Skeletal muscle tissue (tissue), 4 donors: ENCODE data around the gene HLA-DQA1. TPM values are rescaled to one million over a fixed set of nuclear protein-coding genes. Genes with fewer than 3 reads are reported as not detected.

Experiments used
- H3K27ac ChIP-seq: one replicate; pipeline ENCODE4 v1.7.0; 2013; ENCODE audit warnings: mild to moderate bottlenecking, low read depth, low read length, inconsistent platforms
- H3K27me3 ChIP-seq, 3 donors: one replicate each; pipeline ENCODE4 v1.7.0; 2013; ENCODE audit warnings: low read length in 3 of 3; ENCODE audit not compliant: control insufficient read depth in 3 of 3, insufficient read depth in 3 of 3
- H3K36me3 ChIP-seq, 3 donors: one replicate each; pipeline ENCODE4 v1.7.0; 2013; ENCODE audit warnings: low read length in 3 of 3; ENCODE audit not compliant: control insufficient read depth in 3 of 3, insufficient read depth in 3 of 3
- H3K4me1 ChIP-seq, 3 donors: one replicate each; pipeline ENCODE4 v1.7.0; 2013; ENCODE audit warnings: low read length in 3 of 3, mild to moderate bottlenecking in 3 of 3; ENCODE audit not compliant: control insufficient read depth in 3 of 3, insufficient read depth in 3 of 3
- H3K4me3 ChIP-seq, 3 donors: one replicate each; pipeline ENCODE4 v1.7.0; 2013; ENCODE audit warnings: low read length in 3 of 3
- H3K9ac ChIP-seq, 3 donors: one replicate each; pipeline ENCODE4 v1.7.0; 2013; ENCODE audit warnings: low read length in 3 of 3, mild to moderate bottlenecking in 3 of 3, moderate library complexity in 2 of 3, low read depth in 1 of 3
- H3K9me3 ChIP-seq, 3 donors: one replicate each; pipeline ENCODE4 v1.7.0; 2013; ENCODE audit warnings: low read length in 3 of 3; ENCODE audit not compliant: control insufficient read depth in 3 of 3
- total RNA-seq: library from RNA; depleted of rRNA; stranded (reverse); fragments of >200 nt; gene quantifications from one replicate; pipeline ENCODE4 v1.2.3, GENCODE V29; 2014
- donor health status: Osteomylitis.

HLA-DQA1 gene
- total RNA-seq, 1 donor from 2014 or later, result 1.0 TPM

DNA sequence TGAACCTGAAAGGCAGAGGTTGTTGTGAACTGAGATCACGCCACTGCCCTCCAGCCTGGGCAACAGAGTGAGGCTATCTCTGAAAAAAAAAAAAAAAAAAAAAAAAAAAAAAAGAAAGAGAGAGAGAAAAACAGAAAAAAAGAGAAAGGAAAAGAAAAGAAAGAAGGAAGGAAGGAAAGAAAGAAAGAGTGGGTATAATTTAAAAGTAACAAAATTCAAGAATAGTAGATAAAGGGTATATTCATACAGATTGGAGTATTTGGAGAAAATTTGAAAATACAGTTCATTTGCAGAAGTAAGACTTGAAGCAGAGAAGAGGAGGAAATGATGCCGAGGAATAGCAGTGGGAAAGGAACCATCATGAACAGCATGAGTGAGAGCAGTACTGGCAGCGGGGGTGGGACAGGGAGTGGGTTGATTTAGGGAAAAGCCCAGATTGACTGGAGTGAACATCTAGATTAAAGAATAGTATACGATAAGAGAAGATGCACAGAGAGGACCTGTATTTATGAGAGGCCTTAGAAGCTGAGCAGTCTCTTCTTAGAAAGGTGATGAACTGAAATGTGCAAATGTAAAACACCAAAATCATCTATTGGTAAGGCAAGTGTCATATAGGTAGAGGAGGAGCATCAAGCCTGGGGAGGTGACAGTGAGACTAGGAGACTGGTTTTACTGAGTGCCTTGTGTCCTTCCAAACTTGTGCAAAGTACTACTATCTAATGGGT is 29.8 kb upstream of the HLA-DQA1 start:
- H3K36me3 ChIP-seq, result no peaks in the 10 kb centered on the region
- no peak overlapping the region for H3K4me3 ChIP-seq
- H3K27ac ChIP-seq, result no peak overlapping the region

DNA sequence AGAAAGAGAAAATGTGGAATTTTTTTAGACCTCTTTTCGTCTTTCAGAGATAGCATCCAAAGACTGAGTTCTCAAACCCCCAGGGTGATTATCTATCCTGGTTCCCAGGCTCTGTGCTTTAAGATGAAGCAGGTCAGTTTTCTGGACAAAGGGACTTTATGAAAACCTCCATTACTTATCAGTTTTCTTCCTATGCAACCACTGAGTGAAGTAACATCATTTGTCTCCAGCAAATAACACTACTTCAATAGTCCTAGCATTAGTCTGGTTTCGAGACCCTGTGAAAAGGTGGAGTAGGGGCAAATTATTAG is 29.3 kb upstream of the HLA-DQA1 start:
- no peak overlapping the region for H3K9ac ChIP-seq
- no peak overlapping the region for H3K4me3 ChIP-seq
- H3K9me3 ChIP-seq, result no peaks in the 10 kb centered on the region
- H3K4me1 ChIP-seq, result no peaks in the 10 kb centered on the region
- no peaks in the 10 kb centered on the region for H3K36me3 ChIP-seq
- no peak overlapping the region for H3K27ac ChIP-seq
- peaks cover 0 to 6% (median 0%) of the 10 kb centered on the region in 3 donors for H3K27me3 ChIP-seq

More for the DNA sequence above, 29.8 kb upstream of the HLA-DQA1 start:
- H3K9ac ChIP-seq, result no peak overlapping the region
- peaks cover 0 to 6% (median 0%) of the 10 kb centered on the region in 3 donors for H3K27me3 ChIP-seq
- no peaks in the 10 kb centered on the region for H3K9me3 ChIP-seq
- no peaks in the 10 kb centered on the region for H3K4me1 ChIP-seq

DNA sequence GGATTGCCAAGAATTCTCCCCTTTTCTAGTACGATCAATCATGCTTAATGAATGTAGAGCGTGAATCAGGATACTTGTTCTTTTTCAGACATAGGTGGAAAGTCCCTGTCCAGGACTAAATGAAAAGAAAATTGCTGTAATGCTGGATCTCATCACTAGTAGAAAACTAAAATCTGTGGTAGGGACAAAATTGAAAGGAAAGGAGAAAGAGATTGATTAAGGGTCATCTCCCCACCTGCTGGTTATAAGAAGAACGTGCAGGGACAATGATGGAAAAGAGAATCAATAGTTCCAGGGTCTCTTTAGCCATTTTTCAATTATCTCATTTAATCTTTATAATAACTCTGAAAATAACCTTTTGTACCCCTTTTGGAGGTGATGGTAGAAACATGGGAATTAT is 28.8 kb upstream of the HLA-DQA1 start:
- Histone ChIP-seq H3K9ac (no peak overlapping the region), H3K4me1 (no peaks in the 10 kb centered on the region), H3K36me3 (no peaks in the 10 kb centered on the region), H3K9me3 (no peaks in the 10 kb centered on the region), H3K27ac (no peak overlapping the region), H3K27me3 (peaks cover 0 to 6% (median 0%) of the 10 kb centered on the region in 3 donors), H3K4me3 (no peak overlapping the region)

DNA sequence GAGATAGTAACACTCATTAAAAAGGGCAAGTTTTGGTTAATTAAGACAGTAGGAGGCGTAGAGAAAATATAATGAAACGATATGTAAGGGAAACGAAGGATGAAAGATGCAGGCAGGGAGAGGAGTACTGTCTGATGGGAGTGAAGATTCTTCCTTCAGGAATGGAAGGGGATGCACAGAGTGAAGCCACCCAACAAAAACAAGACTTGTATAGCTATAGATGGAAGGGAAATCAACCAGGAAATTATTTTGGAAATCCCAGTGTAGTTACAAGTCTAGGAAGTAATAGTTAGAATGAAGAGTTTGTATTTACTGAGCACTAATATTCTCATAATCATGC is 27.8 kb upstream of the HLA-DQA1 start:
- Histone ChIP-seq H3K9ac (no peak overlapping the region), H3K4me3 (peak overlapping the region in 1 of 3 donors; percentile 28), H3K9me3 (no peaks in the 10 kb centered on the region), H3K4me1 (no peaks in the 10 kb centered on the region), H3K27ac (peak overlapping the region; percentile 64), H3K27me3 (peaks cover 0 to 6% (median 0%) of the 10 kb centered on the region in 3 donors), H3K36me3 (no peaks in the 10 kb centered on the region)

DNA sequence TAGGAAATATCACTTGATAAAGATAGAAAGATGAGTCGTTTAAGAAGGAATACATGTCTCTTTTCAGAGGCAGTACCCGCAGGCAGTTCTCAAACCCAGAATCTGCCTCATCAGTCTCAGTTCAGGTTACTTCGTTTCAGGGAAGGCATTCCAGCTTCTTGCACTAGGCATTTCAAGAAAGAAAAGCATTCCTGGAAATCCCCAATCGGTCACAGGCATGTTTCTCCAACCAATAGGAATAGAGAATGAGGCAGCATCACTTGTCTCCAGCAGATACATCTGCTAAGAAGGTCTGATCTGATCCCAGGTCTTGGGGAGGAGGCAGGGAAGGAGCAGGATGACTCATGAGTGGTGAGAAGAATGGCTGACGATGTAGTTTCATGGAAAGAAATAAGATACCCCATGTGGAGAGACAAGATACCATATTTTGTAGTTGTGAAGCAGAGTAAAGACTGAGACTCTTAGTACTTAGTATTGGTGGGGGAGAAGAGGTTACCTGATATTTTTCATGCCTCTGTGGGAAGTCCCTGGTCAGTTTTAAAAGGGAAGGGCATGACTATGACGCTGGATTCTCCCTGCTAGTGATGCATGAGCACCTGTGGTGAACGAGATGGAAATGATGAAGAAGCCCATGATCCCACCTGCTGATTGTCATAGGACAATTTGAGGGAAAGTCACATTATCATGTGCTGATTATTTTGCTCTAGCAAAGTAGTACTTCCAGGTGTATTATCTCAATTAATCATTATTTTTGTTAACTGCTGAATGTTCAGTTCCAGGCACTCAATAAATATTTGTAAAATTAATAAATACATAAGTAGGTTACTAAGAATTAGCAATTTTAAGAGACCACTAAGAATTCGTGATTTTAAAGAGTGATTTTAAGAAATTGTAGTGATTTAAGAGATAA is 27.2 kb upstream of the HLA-DQA1 start:
- peaks cover 0 to 6% (median 0%) of the 10 kb centered on the region in 3 donors for H3K27me3 ChIP-seq
- no peaks in the 10 kb centered on the region for H3K36me3 ChIP-seq
- H3K4me1 ChIP-seq, result no peaks in the 10 kb centered on the region
- no peaks in the 10 kb centered on the region for H3K9me3 ChIP-seq
- H3K4me3 ChIP-seq, result peak overlapping the region in 1 of 3 donors; percentile 28
- H3K27ac ChIP-seq, result peak overlapping the region; percentile 64
- H3K9ac ChIP-seq, result no peak overlapping the region

DNA sequence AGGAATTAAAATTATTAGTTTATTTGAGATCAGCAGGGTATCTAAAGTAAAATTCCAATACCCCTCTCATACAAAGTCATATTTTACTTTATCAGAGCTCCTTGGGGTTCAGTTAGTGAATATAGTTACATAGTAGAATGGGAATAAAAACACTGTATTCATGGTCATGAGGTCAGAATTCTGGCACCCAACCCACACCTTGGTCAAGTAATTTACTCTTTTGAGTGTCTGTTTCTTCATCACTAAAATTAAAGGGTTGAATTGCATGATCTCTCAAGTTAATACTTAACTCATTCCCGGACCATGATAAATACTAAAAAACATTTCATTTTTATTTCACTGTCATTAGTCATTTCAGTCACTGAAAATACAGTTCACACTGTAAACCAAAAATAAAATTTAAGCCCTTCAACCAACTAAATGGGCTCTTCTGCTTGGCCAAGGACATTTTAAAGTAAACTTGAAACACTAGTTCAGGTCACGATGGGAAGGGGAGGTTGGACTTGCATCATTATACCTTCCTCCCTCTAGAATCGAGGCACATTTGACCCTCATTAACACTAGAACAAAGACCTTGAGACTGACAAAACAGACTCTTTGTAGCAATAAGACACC is 26.4 kb upstream of the HLA-DQA1 start:
- Histone ChIP-seq H3K9me3 (no peaks in the 10 kb centered on the region), H3K27ac (no peak overlapping the region), H3K27me3 (peaks cover 0 to 6% (median 0%) of the 10 kb centered on the region in 3 donors), H3K4me1 (no peaks in the 10 kb centered on the region), H3K4me3 (no peak overlapping the region), H3K9ac (no peak overlapping the region), H3K36me3 (no peaks in the 10 kb centered on the region)

DNA sequence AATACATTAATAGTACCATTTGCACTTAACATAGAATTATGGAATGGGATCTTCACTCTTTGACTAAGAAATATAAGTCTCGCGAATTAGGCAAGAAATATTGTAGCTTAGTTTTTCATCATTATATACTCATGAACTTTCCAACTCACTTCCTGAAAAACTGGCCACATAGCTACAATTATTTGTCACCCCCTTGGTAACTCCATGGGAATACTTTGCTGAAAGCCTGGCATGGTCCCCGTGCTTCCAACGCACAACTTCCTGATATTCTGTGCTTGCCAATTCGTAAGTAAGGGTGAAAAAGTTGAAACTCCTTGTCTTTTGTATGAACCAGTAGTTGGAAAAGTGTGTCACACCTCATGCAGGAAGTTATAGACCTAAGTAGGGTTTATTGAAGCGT is 23.7 kb upstream of the HLA-DQA1 start:
- H3K4me3 ChIP-seq, result no peak overlapping the region
- H3K9ac ChIP-seq, result no peak overlapping the region
- H3K4me1 ChIP-seq, result no peaks in the 10 kb centered on the region
- H3K27me3 ChIP-seq, result no peaks in the 10 kb centered on the region
- no peaks in the 10 kb centered on the region for H3K36me3 ChIP-seq
- no peak overlapping the region for H3K27ac ChIP-seq
- H3K9me3 ChIP-seq, result no peaks in the 10 kb centered on the region

DNA sequence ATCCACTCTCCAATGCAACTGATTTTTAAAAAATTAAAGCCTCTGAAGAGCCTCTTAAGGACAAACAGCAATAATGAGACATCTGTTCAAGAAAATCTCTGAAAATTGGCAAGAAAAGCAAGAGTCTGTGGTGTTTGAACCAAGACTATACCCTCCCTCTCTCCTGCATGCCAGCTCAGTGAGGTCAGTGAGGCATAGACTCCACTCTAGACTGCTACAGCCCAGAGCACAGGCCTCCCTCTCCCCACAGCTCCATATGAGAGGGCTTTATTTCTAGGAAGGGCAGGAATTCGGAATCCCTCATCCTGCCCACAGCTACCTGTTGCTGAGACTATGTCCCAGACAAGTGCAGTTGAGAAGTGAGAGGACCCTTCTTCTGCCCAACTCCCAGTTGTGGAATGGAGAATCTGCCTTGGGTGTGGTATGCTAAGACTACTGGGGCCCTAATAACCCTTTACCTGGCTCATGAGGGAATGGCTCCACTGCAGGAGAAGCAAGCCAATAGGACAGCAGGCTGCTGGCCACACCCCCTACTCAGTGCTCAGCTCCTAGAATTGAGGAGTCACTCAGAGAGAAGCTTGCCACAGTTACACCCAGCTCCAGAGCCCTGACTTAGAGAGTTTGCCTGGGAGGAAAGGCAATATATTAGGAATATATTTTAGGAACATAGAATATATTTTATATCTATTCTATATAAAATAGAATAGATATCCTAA is 22.7 kb upstream of the HLA-DQA1 start:
- Histone ChIP-seq H3K4me1 (no peaks in the 10 kb centered on the region), H3K27ac (no peak overlapping the region), H3K9me3 (no peaks in the 10 kb centered on the region), H3K4me3 (no peak overlapping the region), H3K27me3 (no peaks in the 10 kb centered on the region), H3K9ac (no peak overlapping the region), H3K36me3 (no peaks in the 10 kb centered on the region)

DNA sequence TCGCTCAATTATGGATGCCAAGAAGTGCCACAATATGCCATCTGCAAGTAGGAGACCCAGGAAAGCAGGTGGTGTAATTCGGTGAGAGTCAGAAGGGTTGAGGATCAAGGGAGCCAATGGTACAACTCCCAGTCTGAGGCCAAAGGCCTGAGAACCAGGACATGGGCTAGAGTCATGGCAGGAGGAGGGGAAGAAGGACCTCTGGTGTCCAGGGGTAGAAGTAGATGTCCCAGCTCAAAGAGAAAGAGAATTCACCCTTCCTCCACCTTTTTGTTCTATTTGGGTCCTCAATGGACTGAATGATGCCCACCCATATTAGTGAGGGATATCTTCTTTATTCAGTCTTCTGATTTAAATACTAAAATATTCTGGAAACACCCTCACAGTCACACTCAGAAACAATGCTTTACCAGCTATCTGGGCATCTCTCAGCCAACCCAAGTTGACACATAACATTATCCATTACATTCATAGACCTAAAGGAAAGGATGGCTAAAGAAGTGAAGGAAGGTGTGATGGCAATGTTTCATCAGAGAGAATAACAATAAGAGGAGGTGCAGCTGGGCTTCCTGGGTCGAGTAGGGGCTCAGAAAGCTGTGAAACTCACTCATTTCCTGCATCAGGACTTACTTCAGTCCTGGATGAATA is 21.2 kb upstream of the HLA-DQA1 start:
- H3K27ac ChIP-seq, result no peak overlapping the region
- H3K27me3 ChIP-seq, result no peaks in the 10 kb centered on the region
- H3K9me3 ChIP-seq, result no peaks in the 10 kb centered on the region
- H3K9ac ChIP-seq, result no peak overlapping the region
- H3K36me3 ChIP-seq, result no peaks in the 10 kb centered on the region
- H3K4me1 ChIP-seq, result no peaks in the 10 kb centered on the region
- H3K4me3 ChIP-seq, result no peak overlapping the region
